GM23338 (cell line): Measurements from ENCODE around the gene PTPRA. TPM values are rescaled to one million over a fixed set of nuclear protein-coding genes. Genes with fewer than 3 reads are reported as not detected.
"Not testable (repeated sequence)": the region's sequence is repeated elsewhere in the genome, so short reads cannot be mapped to it uniquely, and the experiment has no call there.

Source experiments
- ATAC-seq: fragments of 200-7000 bp; cut with Tn5 transposase; 3 replicates; pipeline ENCODE4 v1.9.1; 2020
- DNase-seq: peaks from one replicate; pipeline ENCODE4 v3.0.0-alpha.2; 2015; ENCODE audit warnings: low spot score
- H2AFZ ChIP-seq: fragments of 200-600 bp; sonication (generic); 2 replicates; pipeline ENCODE4 v1.8.0; 2016; ENCODE audit warnings: antibody characterized with exemption, mild to moderate bottlenecking, moderate library complexity
- H3F3A ChIP-seq: fragments of 200-600 bp; sonication (generic); replicated peaks from 2 replicates; pipeline ENCODE4 v1.8.0; 2017; ENCODE audit warnings: antibody characterized with exemption, mixed run types, low read depth
- H3K27ac ChIP-seq: fragments of 200-600 bp; sonication (generic); 2 replicates; pipeline ENCODE4 v1.6.1; 2016; ENCODE audit warnings: low read depth
- H3K27me3 ChIP-seq: fragments of 200-600 bp; sonication (generic); 2 replicates; pipeline ENCODE4 v1.8.0; 2016; ENCODE audit warnings: mild to moderate bottlenecking, mixed run types, moderate library complexity; ENCODE audit not compliant: insufficient read depth
- H3K36me3 ChIP-seq: fragments of 200-600 bp; sonication (generic); 2 replicates; pipeline ENCODE4 v1.8.0; 2016; ENCODE audit warnings: mild to moderate bottlenecking; ENCODE audit not compliant: insufficient read depth
- H3K4me1 ChIP-seq: fragments of 200-600 bp; sonication (generic); 2 replicates; pipeline ENCODE4 v1.8.0; 2016; ENCODE audit warnings: mild to moderate bottlenecking, moderate library complexity; ENCODE audit not compliant: insufficient read depth
- H3K4me2 ChIP-seq: fragments of 200-600 bp; sonication (generic); 2 replicates; pipeline ENCODE4 v1.7.1; 2017; ENCODE audit warnings: mixed run types
- H3K4me3 ChIP-seq: fragments of 200-600 bp; sonication (generic); 2 replicates; pipeline ENCODE4 v1.6.1; 2016; ENCODE audit warnings: mixed run types
- H3K79me2 ChIP-seq: fragments of 200-600 bp; sonication (generic); replicated peaks from 2 replicates; pipeline ENCODE4 v1.8.0; 2017; ENCODE audit warnings: mild to moderate bottlenecking; ENCODE audit not compliant: insufficient read depth
- H3K9me2 ChIP-seq: fragments of 200-600 bp; sonication (generic); 2 replicates; pipeline ENCODE4 v1.8.0; 2017; ENCODE audit not compliant: insufficient read depth
- H4K20me1 ChIP-seq: fragments of 200-600 bp; sonication (generic); replicated peaks from 2 replicates; pipeline ENCODE4 v1.8.0; 2017; ENCODE audit warnings: mild to moderate bottlenecking; ENCODE audit not compliant: insufficient read depth
- H3K27ac Mint-ChIP-seq: 2 replicates; pipeline ENCODE4 v1.8.0; 2020; ENCODE audit warnings: inconsistent platforms, mild to moderate bottlenecking, moderate library complexity, mixed read lengths
- H3K27me3 Mint-ChIP-seq: 3 replicates; pipeline ENCODE4 v1.8.0; 2022; ENCODE audit warnings: low read depth, mild to moderate bottlenecking, moderate library complexity, mixed read lengths, inconsistent platforms; ENCODE audit not compliant: insufficient read depth, poor library complexity
- H3K36me3 Mint-ChIP-seq: 3 replicates; pipeline ENCODE4 v1.8.0; 2021; ENCODE audit warnings: low read depth, mild to moderate bottlenecking, inconsistent platforms, moderate library complexity, mixed read lengths
- H3K4me1 Mint-ChIP-seq: 3 replicates; pipeline ENCODE4 v1.8.0; 2020; ENCODE audit warnings: mild to moderate bottlenecking, inconsistent platforms, mixed read lengths
- H3K4me3 Mint-ChIP-seq: 3 replicates; pipeline ENCODE4 v1.8.0; 2021; ENCODE audit warnings: moderate library complexity, mild to moderate bottlenecking, inconsistent platforms, mixed read lengths
- H3K9me3 Mint-ChIP-seq: 3 replicates; pipeline ENCODE4 v1.8.0; 2020; ENCODE audit warnings: moderate library complexity, mild to moderate bottlenecking, inconsistent platforms, mixed read lengths
- EZH2 ChIP-seq: fragments of 200-600 bp; sonication (generic); IDR thresholded peaks from one replicate; pipeline ENCODE4 v1.8.0; 2017; ENCODE audit warnings: antibody characterized with exemption, mild to moderate bottlenecking, low read depth; ENCODE audit not compliant: unreplicated experiment
- JUNB ChIP-seq: IDR thresholded peaks from one replicate; pipeline ENCODE4 v1.6.1; 2016; ENCODE audit warnings: antibody characterized with exemption; ENCODE audit not compliant: unreplicated experiment
- POLR2AphosphoS5 ChIP-seq: IDR thresholded peaks from 2 replicates; pipeline ENCODE4 v1.6.1; 2016; ENCODE audit warnings: antibody characterized with exemption, low read depth
- ZNF114 ChIP-seq: fragments of 250-450 bp; sonication (Bioruptor Pico); IDR thresholded peaks from 2 replicates; pipeline ENCODE4 v1.5.0; 2020; ENCODE audit warnings: mild to moderate bottlenecking, moderate library complexity
- ZNF331 ChIP-seq: fragments of 250-450 bp; sonication (Bioruptor Pico); IDR thresholded peaks from 2 replicates; pipeline ENCODE4 v1.5.0; 2020; ENCODE audit warnings: low read depth, mild to moderate bottlenecking, moderate library complexity
- polyA plus RNA-seq: library from polyadenylated mRNA; unstranded; fragments of >200 nt; fragmentation: Nextera tagmentation; extraction: Ambion mirVana; gene quantifications from 2 replicates; pipeline ENCODE4 v1.2.1, GENCODE V29; 2016
- total RNA-seq: library from RNA; depleted of rRNA; stranded (reverse); fragments of >200 nt; shearing (Covaris generic); gene quantifications from 2 replicates; pipeline ENCODE4 v1.2.3, GENCODE V29; 2014
- TF ChIP-seq, protein P1 (sequence below), 2 experiments: fragments of 200-600 bp in 1 of 2; sonication (generic) in 1 of 2; conservative IDR thresholded peaks; 2 replicates each; pipeline versions ENCODE4 v1.5.1 to v1.6.1; 2016 to 2017; ENCODE audit warnings: antibody characterized with exemption in 2 of 2, low read depth in 2 of 2, mild to moderate bottlenecking in 2 of 2, moderate library complexity in 1 of 2
- TF ChIP-seq, protein P2 (sequence below): fragments of 250-450 bp; sonication (Bioruptor Pico); IDR thresholded peaks from 2 replicates; pipeline ENCODE4 v1.5.0; 2020; ENCODE audit warnings: mild to moderate bottlenecking, moderate library complexity
- TF ChIP-seq, protein P3 (sequence below): IDR thresholded peaks from one replicate; pipeline ENCODE4 v1.6.1; 2018; ENCODE audit warnings: antibody characterized with exemption; ENCODE audit not compliant: unreplicated experiment

The PTPRA gene
- total and polyA plus RNA-seq, 2 experiments from 2014 or later, result 37.8 to 39.3 TPM

DNA sequence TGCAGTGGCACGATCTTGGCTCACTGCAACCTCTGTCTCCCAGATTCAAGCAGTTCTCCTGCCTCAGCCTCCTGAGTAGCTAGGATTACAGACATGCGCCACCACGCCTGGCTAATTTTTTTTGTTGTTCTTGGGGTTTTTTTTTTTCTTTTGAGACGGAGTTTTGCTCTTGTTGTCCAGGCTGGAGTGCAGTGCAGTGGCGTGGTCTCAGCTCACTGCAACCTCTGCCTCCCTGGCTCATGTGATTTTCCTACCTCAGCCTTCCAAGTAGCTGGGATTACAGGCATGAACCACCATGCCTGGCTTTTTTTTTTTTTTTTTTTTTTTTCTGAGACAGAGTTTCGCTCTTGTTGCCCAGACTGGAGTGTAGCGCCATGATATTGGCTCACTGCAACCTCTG is 42.1 kb upstream of the PTPRA start:
- not testable (repeated sequence) for H4K20me1 ChIP-seq, H3K27ac ChIP-seq, H2AFZ ChIP-seq, H3K36me3 ChIP-seq, H3K4me1 ChIP-seq, H3K4me3 Mint-ChIP-seq, H3K9me3 Mint-ChIP-seq, H3K79me2 ChIP-seq, DNase-seq, H3K4me2 ChIP-seq, H3K36me3 Mint-ChIP-seq, H3K4me1 Mint-ChIP-seq, H3K4me3 ChIP-seq, H3F3A ChIP-seq, H3K9me2 ChIP-seq, H3K27me3 Mint-ChIP-seq, ATAC-seq, H3K27ac Mint-ChIP-seq
- H3K27me3 ChIP-seq, result peaks cover 29% of the 10 kb centered on the region

DNA sequence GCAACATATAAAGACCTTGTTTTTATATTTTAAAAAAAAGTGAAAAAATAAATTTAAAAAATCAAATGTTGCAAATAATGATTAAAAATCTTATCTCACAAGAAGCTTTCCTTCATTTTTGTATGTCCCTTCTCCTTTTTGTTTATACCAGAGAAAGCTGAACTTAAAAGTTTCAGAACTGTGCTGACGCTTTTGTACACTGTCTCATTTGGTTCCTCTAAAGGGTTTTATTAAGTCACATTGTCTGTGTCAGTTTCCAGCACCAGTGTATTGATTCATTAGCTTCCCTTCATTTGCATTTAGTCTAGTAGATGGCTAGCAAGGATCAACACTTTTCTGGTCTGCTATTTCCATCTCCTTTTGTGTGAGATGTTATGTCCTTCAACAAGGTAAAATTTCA is 39.5 kb upstream of the PTPRA start:
- peaks cover 9% of the 10 kb centered on the region for H3K27me3 Mint-ChIP-seq
- DNase-seq (no peak), ATAC-seq (no peak)

More for the DNA sequence above, 39.5 kb upstream of the PTPRA start:
- no peaks in the 10 kb centered on the region; the same call in 1 of the 3 replicates for H3K36me3 Mint-ChIP-seq
- no peaks in the 10 kb centered on the region for H3K4me1 ChIP-seq
- H3K9me3 Mint-ChIP-seq, result no peaks in the 10 kb centered on the region
- H3K4me1 Mint-ChIP-seq, result no peaks in the 10 kb centered on the region; the same call in 2 of the 3 replicates
- H4K20me1 ChIP-seq, result no peaks in the 10 kb centered on the region
- no peak overlapping the region for H3K4me2 ChIP-seq
- no peak overlapping the region for H3K27ac Mint-ChIP-seq
- no peaks in the 10 kb centered on the region for H3K9me2 ChIP-seq
- H3K4me3 ChIP-seq, result no peak overlapping the region
- H3K79me2 ChIP-seq, result no peaks in the 10 kb centered on the region
- H3K36me3 ChIP-seq, result no peaks in the 10 kb centered on the region
- no peak overlapping the region for H2AFZ ChIP-seq
- no peak overlapping the region for H3K4me3 Mint-ChIP-seq
- TF ChIP-seq JUNB (no peak), POLR2AphosphoS5 (no peak), ZNF331 (CRISPR knock-in tag) (no peak), EZH2 (no peak), ZNF114 (no peak)
- TF ChIP-seq, protein P1, sequence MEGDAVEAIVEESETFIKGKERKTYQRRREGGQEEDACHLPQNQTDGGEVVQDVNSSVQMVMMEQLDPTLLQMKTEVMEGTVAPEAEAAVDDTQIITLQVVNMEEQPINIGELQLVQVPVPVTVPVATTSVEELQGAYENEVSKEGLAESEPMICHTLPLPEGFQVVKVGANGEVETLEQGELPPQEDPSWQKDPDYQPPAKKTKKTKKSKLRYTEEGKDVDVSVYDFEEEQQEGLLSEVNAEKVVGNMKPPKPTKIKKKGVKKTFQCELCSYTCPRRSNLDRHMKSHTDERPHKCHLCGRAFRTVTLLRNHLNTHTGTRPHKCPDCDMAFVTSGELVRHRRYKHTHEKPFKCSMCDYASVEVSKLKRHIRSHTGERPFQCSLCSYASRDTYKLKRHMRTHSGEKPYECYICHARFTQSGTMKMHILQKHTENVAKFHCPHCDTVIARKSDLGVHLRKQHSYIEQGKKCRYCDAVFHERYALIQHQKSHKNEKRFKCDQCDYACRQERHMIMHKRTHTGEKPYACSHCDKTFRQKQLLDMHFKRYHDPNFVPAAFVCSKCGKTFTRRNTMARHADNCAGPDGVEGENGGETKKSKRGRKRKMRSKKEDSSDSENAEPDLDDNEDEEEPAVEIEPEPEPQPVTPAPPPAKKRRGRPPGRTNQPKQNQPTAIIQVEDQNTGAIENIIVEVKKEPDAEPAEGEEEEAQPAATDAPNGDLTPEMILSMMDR (conservative IDR thresholded peaks at IDR 0.05; ENCODE audit: low read depth in 2 of 2), result no peak
- TF ChIP-seq, protein P2, sequence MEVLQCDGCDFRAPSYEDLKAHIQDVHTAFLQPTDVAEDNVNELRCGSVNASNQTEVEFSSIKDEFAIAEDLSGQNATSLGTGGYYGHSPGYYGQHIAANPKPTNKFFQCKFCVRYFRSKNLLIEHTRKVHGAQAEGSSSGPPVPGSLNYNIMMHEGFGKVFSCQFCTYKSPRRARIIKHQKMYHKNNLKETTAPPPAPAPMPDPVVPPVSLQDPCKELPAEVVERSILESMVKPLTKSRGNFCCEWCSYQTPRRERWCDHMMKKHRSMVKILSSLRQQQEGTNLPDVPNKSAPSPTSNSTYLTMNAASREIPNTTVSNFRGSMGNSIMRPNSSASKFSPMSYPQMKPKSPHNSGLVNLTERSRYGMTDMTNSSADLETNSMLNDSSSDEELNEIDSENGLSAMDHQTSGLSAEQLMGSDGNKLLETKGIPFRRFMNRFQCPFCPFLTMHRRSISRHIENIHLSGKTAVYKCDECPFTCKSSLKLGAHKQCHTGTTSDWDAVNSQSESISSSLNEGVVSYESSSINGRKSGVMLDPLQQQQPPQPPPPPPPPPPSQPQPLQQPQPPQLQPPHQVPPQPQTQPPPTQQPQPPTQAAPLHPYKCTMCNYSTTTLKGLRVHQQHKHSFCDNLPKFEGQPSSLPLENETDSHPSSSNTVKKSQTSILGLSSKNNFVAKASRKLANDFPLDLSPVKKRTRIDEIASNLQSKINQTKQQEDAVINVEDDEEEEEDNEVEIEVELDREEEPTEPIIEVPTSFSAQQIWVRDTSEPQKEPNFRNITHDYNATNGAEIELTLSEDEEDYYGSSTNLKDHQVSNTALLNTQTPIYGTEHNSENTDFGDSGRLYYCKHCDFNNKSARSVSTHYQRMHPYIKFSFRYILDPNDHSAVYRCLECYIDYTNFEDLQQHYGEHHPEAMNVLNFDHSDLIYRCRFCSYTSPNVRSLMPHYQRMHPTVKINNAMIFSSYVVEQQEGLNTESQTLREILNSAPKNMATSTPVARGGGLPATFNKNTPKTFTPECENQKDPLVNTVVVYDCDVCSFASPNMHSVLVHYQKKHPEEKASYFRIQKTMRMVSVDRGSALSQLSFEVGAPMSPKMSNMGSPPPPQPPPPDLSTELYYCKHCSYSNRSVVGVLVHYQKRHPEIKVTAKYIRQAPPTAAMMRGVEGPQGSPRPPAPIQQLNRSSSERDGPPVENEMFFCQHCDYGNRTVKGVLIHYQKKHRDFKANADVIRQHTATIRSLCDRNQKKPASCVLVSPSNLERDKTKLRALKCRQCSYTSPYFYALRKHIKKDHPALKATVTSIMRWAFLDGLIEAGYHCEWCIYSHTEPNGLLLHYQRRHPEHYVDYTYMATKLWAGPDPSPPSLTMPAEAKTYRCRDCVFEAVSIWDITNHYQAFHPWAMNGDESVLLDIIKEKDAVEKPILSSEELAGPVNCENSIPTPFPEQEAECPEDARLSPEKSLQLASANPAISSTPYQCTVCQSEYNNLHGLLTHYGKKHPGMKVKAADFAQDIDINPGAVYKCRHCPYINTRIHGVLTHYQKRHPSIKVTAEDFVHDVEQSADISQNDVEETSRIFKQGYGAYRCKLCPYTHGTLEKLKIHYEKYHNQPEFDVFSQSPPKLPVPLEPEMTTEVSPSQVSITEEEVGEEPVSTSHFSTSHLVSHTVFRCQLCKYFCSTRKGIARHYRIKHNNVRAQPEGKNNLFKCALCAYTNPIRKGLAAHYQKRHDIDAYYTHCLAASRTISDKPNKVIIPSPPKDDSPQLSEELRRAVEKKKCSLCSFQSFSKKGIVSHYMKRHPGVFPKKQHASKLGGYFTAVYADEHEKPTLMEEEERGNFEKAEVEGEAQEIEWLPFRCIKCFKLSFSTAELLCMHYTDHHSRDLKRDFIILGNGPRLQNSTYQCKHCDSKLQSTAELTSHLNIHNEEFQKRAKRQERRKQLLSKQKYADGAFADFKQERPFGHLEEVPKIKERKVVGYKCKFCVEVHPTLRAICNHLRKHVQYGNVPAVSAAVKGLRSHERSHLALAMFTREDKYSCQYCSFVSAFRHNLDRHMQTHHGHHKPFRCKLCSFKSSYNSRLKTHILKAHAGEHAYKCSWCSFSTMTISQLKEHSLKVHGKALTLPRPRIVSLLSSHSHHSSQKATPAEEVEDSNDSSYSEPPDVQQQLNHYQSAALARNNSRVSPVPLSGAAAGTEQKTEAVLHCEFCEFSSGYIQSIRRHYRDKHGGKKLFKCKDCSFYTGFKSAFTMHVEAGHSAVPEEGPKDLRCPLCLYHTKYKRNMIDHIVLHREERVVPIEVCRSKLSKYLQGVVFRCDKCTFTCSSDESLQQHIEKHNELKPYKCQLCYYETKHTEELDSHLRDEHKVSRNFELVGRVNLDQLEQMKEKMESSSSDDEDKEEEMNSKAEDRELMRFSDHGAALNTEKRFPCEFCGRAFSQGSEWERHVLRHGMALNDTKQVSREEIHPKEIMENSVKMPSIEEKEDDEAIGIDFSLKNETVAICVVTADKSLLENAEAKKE (CRISPR knock-in tag), result no peak
- TF ChIP-seq, protein P3, sequence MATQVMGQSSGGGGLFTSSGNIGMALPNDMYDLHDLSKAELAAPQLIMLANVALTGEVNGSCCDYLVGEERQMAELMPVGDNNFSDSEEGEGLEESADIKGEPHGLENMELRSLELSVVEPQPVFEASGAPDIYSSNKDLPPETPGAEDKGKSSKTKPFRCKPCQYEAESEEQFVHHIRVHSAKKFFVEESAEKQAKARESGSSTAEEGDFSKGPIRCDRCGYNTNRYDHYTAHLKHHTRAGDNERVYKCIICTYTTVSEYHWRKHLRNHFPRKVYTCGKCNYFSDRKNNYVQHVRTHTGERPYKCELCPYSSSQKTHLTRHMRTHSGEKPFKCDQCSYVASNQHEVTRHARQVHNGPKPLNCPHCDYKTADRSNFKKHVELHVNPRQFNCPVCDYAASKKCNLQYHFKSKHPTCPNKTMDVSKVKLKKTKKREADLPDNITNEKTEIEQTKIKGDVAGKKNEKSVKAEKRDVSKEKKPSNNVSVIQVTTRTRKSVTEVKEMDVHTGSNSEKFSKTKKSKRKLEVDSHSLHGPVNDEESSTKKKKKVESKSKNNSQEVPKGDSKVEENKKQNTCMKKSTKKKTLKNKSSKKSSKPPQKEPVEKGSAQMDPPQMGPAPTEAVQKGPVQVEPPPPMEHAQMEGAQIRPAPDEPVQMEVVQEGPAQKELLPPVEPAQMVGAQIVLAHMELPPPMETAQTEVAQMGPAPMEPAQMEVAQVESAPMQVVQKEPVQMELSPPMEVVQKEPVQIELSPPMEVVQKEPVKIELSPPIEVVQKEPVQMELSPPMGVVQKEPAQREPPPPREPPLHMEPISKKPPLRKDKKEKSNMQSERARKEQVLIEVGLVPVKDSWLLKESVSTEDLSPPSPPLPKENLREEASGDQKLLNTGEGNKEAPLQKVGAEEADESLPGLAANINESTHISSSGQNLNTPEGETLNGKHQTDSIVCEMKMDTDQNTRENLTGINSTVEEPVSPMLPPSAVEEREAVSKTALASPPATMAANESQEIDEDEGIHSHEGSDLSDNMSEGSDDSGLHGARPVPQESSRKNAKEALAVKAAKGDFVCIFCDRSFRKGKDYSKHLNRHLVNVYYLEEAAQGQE, result no peak
- no peaks in the 10 kb centered on the region for H3F3A ChIP-seq
- peaks cover 6% of the 10 kb centered on the region; the same call in 1 of the 2 replicates for H3K27me3 ChIP-seq
- H3K27ac ChIP-seq, result no peak overlapping the region
